ENCODE measurements around the gene ARSG.

GRCh38 chr17:68294196-68294555, 2.9 kb downstream of the ARSG start:
- TF ChIP-seq CTCF (IDR thresholded peaks at IDR 0.05; ENCODE audit: low read length) (no peak), EZH2 (IDR thresholded peaks at IDR 0.05; ENCODE audit: borderline replicate concordance, low read length) (no peak)

Data from OCI-LY1 (cell line).